Mesendoderm (in vitro differentiated cells): ENCODE data around the gene AGER. TPM values are rescaled to one million over a fixed set of nuclear protein-coding genes. Genes with fewer than 3 reads are reported as not detected.

Source experiments
- small RNA-seq: library from polyadenylated mRNA; stranded (forward); fragments of <200 nt; extraction: miRNeasy Mini kit (QIAGEN cat#:217004); gene quantifications from one replicate; pipeline ENCODE3, GENCODE V24; 2013; ENCODE audit not compliant: insufficient read depth

The AGER gene

Small RNA genes lying within 50 kb of the gene (small RNA-seq; reads per million reads assigned to genes)
- not detected for gene AL662884.1
- gene MIR6833 = not detected
